Stimulated activated CD4-positive, alpha-beta T cell treated with anti-CD3 and anti-CD28 coated beads, Interleukin-15, amount 100 ng/mL, for 1 hour (primary cell): ENCODE measurements around the gene POM121L2.
"Not testable (repeated sequence)": the region's sequence is repeated elsewhere in the genome, so short reads cannot be mapped to it uniquely, and the experiment has no call there.

ENCODE experiments used
- DNase-seq, 2 donors: peaks; one replicate each; pipeline ENCODE4 v3.0.0-alpha.2; 2020; ENCODE audit warnings: low read depth in 1 of 2, low spot score in 1 of 2

POM121L2 gene

GRCh38 chr6:27294409-27294808 is 17.7 kb downstream of the POM121L2 start:
- no peak for DNase-seq

GRCh38 chr6:27293436-27294098 is 18.5 kb downstream of the POM121L2 start:
- DNase-seq = no peak

GRCh38 chr6:27290850-27291208 is 21.2 kb downstream of the POM121L2 start:
- DNase-seq = no peak

DNA sequence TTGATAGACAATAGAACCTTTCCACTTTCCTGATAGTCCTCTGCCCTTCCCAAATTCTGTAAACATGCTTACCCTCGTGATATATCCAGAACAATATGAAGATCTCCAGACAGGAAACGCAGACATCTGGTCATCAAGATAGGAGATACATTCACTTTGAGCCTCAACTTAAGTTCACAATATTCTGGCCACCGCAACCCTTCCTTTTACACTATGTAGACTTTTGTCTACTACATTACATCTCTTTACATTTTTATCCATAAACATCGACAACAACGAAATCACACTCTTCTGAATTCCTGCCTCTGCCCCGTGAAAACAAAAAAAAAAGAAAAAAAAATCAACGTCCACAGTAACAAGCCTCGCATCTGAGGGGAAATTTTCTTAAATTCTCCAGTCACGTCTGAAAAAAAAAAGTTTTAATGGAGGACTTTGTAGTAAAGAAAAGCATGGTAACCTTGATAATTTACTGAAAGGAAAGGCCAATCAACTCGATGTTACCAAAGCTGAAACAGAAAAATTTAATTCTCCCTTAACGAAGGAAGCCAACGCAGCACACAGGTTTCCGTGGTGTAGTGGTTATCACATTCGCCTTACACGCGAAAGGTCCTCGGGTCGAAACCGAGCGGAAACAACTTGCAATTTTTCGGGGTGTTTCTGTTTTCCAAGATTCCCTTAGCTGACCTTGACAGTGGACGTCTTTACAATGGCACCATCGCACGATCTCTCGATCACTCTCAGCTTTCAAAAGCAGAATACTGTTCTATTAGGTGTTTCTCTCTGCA is 21.8 kb downstream of the POM121L2 start:
- no peak for DNase-seq

GRCh38 chr6:27288136-27289044 is 23.7 kb downstream of the POM121L2 start:
- DNase-seq = no peak

DNA sequence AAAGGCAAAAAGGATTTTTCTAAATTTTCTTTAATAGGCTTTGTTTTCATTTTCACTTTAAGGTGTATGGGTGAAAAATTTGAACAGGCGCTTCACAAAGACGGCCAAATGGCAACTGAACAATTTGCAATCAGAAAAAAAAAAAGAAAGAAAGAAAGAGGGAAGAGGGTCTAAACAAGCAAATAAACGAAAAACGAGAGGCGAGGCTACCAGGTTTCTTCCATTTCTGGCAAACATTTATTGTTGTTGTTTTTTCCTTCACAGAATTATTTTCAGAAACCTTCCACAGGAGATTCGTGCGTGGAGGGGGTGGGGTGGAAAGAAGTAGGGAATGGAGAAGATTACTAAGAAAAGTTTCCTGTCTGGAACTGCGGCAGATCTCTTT is 24.3 kb downstream of the POM121L2 start:
- no peak for DNase-seq

GRCh38 chr6:27286141-27286540 is 25.9 kb downstream of the POM121L2 start:
- no peak for DNase-seq

- no peak for DNase-seq
Observed at GRCh38 chr6:27283279-27283678, 28.8 kb downstream of the POM121L2 start.

GRCh38 chr6:27281569-27281968 is 30.5 kb downstream of the POM121L2 start:
- DNase-seq = no peak

DNA sequence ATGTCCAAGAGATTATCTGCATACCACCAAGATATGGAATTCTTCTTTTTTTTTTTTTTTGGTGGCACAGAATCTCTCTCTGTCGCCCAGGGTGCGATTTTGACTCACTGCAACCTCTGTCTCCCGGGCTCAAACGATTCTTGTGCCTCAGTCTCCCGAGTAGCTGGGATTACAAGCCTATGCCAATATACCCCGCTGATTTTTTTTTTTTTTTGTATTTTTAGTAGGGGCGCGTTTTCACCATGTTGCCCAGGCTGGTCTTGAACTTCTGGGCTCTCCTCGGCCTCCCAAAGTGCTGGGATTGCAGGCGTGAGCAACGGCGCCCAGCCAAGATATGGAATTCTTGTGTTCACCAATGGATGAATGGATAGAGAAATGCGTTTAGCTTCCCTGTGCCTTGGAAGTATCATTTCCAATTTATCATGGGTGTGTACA is 31.0 kb downstream of the POM121L2 start:
- DNase-seq = no peak

DNA sequence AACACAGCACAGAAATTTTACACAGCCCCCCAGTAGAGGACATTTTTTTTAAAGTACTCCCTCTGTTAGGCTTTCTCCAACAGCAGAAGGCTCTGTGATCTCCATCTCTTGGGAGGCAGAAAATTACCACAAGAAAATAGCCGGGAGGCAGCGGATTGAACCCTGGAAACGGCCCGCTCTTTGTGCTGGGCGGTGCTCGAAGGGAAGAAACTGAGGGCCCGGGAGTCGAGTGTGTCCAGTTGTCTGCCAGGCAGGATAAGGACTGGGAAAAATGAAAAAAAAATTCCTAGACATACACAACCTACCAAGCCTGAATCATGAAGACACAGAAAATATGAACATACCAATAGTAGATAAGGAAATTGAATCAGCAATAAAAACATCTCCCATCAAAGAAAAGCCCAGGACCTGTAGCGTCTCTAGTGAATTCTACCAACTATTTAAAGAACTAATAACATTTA is 31.5 kb downstream of the POM121L2 start:
- no peak for DNase-seq

DNA sequence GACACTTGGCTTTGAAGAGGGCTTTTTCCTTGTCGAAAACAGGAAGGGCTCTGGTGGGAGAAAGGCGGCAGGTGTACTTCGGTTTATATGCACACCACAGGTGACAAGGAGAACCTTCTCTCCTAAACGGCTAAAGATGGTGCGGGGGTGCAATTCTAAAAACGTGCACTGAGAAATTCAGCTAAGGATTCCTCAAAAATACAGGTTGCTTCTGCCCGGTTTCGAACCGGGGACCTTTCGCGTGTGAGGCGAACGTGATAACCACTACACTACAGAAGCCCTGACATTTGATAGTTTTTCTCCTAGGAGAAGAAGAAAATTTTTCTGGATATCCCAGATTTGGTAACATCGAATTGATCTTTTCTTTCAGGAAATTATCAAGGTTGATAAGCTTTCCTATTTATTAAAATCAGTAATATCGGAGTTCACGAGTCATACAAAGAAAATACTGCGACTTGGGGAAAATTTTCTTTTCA is 32.0 kb downstream of the POM121L2 start:
- no peak for DNase-seq

DNA sequence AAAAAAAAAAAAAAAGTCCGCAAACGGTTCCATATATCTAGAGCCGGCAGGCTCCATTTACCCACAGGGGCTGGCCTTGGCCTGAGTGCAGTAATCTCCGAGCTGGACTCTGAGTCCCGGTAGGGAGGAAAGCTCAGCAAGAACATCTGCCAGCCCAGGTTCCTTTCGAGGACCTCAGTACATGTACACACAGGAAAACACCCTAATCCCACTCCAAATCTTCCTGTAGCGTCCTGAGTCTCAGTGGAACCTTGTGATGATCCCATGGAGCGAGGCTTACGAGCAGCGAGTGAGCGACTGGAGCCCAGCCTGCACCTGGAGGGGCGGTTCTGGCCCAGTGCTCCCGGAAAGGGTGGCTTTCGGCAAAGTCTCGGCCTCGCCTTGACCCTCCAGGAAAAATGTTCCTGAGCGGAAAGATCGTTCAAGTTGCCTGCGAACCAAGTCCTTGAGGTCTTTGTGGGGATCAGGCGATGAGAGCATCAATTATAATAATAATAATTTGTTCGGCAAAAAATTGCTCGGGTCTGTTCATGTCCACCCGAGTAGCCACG is 32.5 kb downstream of the POM121L2 start:
- no peak for DNase-seq

DNA sequence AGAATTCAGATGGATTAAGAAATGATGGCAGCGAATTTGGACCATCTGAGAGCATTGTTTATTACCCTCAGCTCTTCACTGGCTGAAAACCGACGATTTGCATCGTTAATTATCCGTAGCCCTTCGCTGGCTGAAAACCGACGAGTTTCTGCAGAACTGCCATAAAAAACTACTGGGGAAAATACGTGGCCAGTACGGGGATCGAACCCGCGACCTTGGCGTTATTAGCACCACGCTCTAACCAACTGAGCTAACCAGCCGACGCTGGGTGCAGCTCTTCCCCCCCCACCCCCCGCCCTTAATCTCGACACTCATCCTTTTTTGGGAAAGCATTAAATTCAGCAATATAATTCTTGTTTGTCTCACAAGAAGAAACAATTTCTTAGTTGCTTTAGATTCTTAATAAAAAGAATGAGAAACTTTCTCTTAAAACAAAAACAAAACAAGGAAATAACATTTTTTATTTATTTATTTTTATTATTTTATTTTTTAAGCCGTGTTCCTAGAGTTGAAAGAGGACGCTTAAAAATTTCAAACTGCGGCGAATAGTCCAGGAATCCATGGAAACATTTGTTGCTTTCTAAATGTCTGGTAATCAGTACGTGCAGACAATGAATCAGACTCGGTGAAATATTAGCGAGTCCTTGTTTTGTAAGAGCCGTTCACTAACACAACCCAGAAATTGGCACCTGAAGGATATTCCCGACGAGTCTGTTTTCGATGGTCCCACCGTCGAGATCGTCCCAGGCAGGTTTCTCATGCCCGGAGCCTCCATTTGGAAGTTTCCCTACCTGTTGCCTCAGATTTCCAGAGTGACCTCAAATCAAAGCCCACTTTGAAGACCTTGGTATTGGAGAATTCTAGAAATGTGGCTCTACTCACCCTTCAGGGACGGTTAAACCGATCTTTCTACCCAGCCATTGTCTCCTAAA is 36.8 kb downstream of the POM121L2 start:
- no peak for DNase-seq

GRCh38 chr6:27273783-27274182 is 38.3 kb downstream of the POM121L2 start:
- DNase-seq = no peak

DNA sequence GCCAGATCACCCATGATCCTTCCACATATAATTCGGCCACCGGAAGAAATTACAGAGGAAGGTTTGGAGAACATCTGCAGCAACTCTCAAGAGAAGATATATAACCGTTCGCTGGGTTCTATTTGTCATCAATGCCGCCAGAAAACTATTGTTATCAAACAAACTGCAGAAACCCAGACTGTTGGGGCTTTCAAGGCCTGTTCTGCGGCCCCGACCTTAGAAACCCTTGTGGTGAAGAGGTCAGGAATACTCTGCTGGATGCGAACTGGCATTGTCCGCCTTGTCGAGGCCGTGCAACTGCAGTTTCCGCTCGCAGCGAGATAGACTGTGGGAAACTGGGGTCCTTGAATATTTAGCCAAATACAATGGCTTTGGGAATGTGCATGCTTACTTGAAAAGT is 43.3 kb downstream of the POM121L2 start:
- no peak for DNase-seq

DNA sequence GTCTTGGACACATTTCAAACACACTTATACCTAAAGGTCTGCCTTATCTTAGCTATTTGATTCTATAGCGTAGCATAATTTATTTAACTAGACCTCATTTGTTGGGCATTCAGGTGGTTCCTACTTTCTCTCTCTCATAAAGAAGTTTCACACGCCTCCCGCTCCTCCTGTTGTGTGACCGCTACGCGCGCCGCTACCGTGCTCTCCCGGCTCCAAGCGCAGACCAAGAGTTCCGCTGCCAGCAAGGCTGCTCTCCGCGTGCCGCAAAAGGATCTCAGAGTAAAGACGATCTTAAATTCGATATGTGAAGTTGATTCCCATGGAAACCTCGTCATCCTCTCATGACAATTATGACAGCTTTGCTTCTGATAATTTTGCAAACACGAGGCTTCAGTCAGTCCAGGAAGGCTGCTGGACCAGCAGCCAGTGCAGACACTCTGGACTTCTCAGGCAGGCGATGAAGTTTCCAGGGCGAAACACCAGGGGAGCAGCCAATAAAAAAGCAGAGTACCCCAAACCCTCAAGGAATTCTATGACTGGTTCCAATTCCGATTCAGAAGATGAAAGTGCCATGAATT is 44.1 kb downstream of the POM121L2 start:
- DNase-seq = no peak

DNA sequence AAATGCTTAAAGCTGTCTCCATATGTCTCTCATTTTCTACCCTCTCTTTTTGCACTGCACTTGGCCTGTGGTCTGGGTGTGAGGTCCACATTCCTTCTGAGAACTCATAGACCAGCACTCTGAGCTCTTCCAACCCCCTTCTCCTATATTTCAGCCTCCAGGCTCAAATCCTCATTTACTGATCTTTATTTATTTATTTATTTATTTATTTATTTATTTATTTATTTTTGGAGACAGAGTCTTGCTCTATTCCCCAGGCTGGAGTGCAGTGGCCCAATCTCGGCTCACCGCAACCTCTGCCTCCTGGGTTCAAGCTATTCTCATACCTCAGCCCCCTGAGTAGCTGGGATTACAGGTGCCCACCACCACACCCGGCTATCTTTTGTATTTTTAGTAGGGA is 45.1 kb downstream of the POM121L2 start:
- not testable (repeated sequence) for DNase-seq

- DNase-seq = no peak
Observed at GRCh38 chr6:27263886-27264285, 48.2 kb downstream of the POM121L2 start.
